ENCODE results near the gene AGPS. TPM values are rescaled to one million over a fixed set of nuclear protein-coding genes. Genes with fewer than 3 reads are reported as not detected.

Gene AGPS
- total RNA-seq, 1 donor from 2014 or later = 43.9 TPM

DNA sequence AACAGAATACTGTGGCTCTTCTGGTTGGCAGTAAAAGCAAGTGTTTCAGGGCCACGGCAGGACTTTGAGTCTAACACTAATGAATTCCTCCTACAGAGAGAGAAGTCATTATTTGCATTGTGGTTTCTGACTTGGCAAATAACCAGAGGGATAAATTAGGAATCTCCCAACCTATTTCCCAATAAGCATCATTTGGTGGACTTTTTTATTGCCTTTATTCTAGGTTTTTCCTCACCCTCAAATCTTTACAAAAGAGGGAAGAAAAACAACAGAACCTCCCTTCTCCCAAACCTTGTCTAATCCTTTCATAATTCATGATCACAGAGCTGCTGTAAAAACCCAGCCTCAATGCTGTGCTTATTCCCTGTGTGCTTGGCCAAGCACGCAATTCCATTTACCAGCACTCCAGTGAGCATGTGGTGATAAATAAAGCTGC, 179.7 kb downstream of the AGPS start:
- H3K36me3 Mint-ChIP-seq = no peaks in the 10 kb centered on the region
- peaks cover 27% of the 10 kb centered on the region for H3K4me1 Mint-ChIP-seq
- H3K9me3 Mint-ChIP-seq = no peaks in the 10 kb centered on the region
- H3K27ac Mint-ChIP-seq = peak overlapping the region; percentile 6
- H3K27me3 Mint-ChIP-seq (ENCODE audit: low read depth) = no peaks in the 10 kb centered on the region
- DNase-seq (ENCODE audit: low spot score in 2 of 2, unreplicated experiment in 2 of 2) = no peak
- TF ChIP-seq, protein P1, sequence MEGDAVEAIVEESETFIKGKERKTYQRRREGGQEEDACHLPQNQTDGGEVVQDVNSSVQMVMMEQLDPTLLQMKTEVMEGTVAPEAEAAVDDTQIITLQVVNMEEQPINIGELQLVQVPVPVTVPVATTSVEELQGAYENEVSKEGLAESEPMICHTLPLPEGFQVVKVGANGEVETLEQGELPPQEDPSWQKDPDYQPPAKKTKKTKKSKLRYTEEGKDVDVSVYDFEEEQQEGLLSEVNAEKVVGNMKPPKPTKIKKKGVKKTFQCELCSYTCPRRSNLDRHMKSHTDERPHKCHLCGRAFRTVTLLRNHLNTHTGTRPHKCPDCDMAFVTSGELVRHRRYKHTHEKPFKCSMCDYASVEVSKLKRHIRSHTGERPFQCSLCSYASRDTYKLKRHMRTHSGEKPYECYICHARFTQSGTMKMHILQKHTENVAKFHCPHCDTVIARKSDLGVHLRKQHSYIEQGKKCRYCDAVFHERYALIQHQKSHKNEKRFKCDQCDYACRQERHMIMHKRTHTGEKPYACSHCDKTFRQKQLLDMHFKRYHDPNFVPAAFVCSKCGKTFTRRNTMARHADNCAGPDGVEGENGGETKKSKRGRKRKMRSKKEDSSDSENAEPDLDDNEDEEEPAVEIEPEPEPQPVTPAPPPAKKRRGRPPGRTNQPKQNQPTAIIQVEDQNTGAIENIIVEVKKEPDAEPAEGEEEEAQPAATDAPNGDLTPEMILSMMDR (IDR thresholded peaks at IDR 0.05; ENCODE audit: unreplicated experiment) = no peak
- H3K4me3 Mint-ChIP-seq = no peak overlapping the region

DNA sequence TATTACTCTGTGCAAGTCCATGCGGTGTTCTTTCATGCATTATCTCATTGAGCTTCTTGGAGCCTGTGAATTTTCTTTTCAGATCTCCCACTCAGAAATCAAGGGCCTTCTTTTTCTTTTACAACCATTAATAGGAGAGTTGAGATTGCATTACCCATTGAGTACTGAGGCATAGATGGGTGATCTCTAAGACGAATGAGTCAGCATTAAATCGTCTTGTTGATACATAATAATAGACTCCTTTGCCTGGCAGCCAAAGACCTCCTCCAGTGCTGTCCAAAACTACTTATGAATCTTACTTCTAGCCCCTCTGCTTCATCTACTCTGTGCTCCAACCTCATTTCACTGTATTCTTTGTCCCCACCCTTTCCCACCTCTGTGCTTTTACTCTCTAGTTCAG, 180.5 kb downstream of the AGPS start:
- H3K4me1 Mint-ChIP-seq = peaks cover 27% of the 10 kb centered on the region
- H3K4me3 Mint-ChIP-seq = no peak overlapping the region
- no peaks in the 10 kb centered on the region for H3K27me3 Mint-ChIP-seq (ENCODE audit: low read depth)
- no peaks in the 10 kb centered on the region for H3K36me3 Mint-ChIP-seq
- no peak overlapping the region for H3K27ac Mint-ChIP-seq
- H3K9me3 Mint-ChIP-seq = peaks cover 5% of the 10 kb centered on the region
- DNase-seq (ENCODE audit: low spot score in 2 of 2, unreplicated experiment in 2 of 2) = no peak
- TF ChIP-seq, protein P1 (IDR thresholded peaks at IDR 0.05; ENCODE audit: unreplicated experiment) = no peak

DNA sequence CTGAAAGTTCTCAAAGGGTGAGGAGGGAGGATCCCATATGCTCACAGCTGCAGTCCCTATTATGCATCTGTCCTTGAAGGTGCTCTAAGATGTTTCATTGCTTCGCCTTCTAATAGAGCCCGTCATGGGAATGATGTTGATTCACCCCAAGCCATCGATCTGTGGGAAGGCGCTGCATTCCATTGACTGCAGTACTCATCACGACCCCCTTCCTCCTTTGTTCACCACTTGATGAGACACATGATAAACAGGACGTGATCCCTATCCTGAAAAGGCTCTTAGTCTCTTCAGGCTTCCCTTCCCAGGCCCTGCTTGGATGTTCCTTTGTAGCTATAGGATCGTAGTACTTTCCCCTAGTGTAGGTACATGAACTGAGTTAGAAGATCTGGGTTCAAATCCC, 181.8 kb downstream of the AGPS start:
- no peak for DNase-seq (ENCODE audit: low spot score in 2 of 2, unreplicated experiment in 2 of 2)
- no peaks in the 10 kb centered on the region for H3K27me3 Mint-ChIP-seq (ENCODE audit: low read depth)
- no peak overlapping the region for H3K4me3 Mint-ChIP-seq
- peaks cover 6% of the 10 kb centered on the region for H3K9me3 Mint-ChIP-seq
- H3K27ac Mint-ChIP-seq = no peak overlapping the region
- no peaks in the 10 kb centered on the region for H3K36me3 Mint-ChIP-seq
- H3K4me1 Mint-ChIP-seq = peaks cover 22% of the 10 kb centered on the region
- TF ChIP-seq, protein P1 (IDR thresholded peaks at IDR 0.05; ENCODE audit: unreplicated experiment) = no peak

DNA sequence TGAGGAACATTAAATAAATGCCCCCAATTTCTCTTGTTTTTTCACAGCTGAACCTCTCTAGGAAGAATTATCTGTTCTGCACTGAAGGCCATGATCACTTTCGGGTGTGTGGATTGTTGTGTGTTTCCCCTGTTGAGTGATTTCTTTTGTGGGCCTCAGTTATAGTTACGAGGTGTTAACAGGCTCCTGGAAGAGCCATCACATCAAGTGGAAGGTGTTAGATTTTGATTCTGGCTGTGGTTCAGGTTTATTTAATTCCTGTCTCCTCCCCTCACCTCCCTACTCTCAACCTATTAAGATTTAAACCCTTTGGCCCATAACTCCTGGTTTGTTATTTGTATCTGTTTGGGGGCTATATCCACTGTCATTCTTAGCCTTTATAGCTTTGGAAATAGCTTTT, 182.8 kb downstream of the AGPS start:
- Mint-ChIP-seq H3K27me3 (ENCODE audit: low read depth) (no peaks in the 10 kb centered on the region), H3K4me1 (peaks cover 22% of the 10 kb centered on the region), H3K9me3 (peaks cover 6% of the 10 kb centered on the region), H3K27ac (no peak overlapping the region), H3K36me3 (no peaks in the 10 kb centered on the region), H3K4me3 (no peak overlapping the region)
- TF ChIP-seq, protein P1 (IDR thresholded peaks at IDR 0.05; ENCODE audit: unreplicated experiment) = no peak
- DNase-seq (ENCODE audit: low spot score in 2 of 2, unreplicated experiment in 2 of 2) = no peak

DNA sequence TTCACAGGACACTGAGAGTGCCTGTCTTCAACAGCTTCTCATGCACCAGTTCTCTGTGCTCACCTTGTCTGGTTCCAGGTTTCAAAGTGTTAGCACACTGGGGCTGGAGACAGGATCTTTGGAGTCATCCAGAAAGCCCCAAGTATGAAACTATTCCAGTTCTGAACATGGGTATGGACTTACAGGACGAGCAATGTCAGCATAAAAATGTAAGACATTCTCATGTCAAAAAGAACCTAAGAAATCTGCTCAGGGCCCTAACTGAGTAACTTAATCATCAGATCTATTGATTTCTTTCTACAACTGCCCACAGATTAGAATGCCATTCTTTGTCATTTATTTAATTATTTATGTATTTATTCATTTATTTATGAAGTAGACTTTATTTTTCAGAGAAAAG, 184.5 kb downstream of the AGPS start:
- Mint-ChIP-seq H3K27ac (no peak overlapping the region), H3K4me3 (no peak overlapping the region), H3K36me3 (no peaks in the 10 kb centered on the region), H3K4me1 (peaks cover 15% of the 10 kb centered on the region), H3K9me3 (peaks cover 8% of the 10 kb centered on the region), H3K27me3 (ENCODE audit: low read depth) (no peaks in the 10 kb centered on the region)
- TF ChIP-seq, protein P1 (IDR thresholded peaks at IDR 0.05; ENCODE audit: unreplicated experiment) = no peak
- DNase-seq (ENCODE audit: low spot score in 2 of 2, unreplicated experiment in 2 of 2) = no peak

DNA sequence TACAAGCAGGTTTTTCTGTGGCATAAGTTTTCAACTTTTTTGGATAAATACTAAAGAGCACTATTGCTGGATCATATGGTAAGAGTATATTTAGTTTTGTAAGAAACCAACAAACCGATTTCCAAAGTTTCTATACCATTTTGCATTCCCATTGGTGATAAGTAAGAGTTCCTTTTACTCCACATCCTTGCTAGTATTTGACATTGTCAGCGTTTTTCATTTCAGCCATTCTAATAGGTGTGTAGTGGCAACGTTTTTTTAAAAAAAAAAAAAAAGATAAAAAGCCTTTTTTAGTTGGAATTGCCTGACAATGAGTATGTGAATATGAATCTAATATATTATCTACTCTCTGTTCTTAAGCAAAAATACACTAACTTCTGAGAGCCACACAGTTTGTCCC, 185.9 kb downstream of the AGPS start:
- Mint-ChIP-seq H3K27me3 (ENCODE audit: low read depth) (no peaks in the 10 kb centered on the region), H3K4me1 (peaks cover 7% of the 10 kb centered on the region), H3K36me3 (no peaks in the 10 kb centered on the region), H3K9me3 (peaks cover 10% of the 10 kb centered on the region), H3K27ac (no peak overlapping the region), H3K4me3 (no peak overlapping the region)
- TF ChIP-seq, protein P1 (IDR thresholded peaks at IDR 0.05; ENCODE audit: unreplicated experiment) = no peak
- no peak for DNase-seq (ENCODE audit: low spot score in 2 of 2, unreplicated experiment in 2 of 2)

Data from mesothelial cell of epicardium (in vitro differentiated cells).